Measurements from ENCODE around the gene FAM50A. TPM values are rescaled to one million over a fixed set of nuclear protein-coding genes. Genes with fewer than 3 reads are reported as not detected.

FAM50A gene
- total and polyA plus RNA-seq, 4 donors, result 10.9 to 25.1 (median 14.0) TPM

GRCh38 chrX:154440623-154441357, 3.2 kb upstream of the FAM50A start:
- DNase-seq (ENCODE audit: low spot score), result no peak
- TF ChIP-seq HNF4A (conservative IDR thresholded peaks at IDR 0.05) (no peak), RAD21 (IDR thresholded peaks at IDR 0.05) (no peak), RXRA (IDR thresholded peaks at IDR 0.05) (no peak), YY1 (IDR thresholded peaks at IDR 0.05) (no peak), JUND (IDR thresholded peaks at IDR 0.05) (no peak), EGR1 (IDR thresholded peaks at IDR 0.05; ENCODE audit: low read depth in 2 of 2) (no peak)
- no peak overlapping the region for H3K27ac ChIP-seq (ENCODE audit: low read depth in 1 of 2, low read length in 2 of 2)
- H3K4me1 ChIP-seq (ENCODE audit: control insufficient read depth in 4 of 4, insufficient read depth in 4 of 4, low read length in 3 of 4), result peaks cover 14 to 30% (median 22%) of the 10 kb centered on the region in 4 donors
- H3K9ac ChIP-seq (ENCODE audit: low read depth in 1 of 2, low read length in 2 of 2), result no peak overlapping the region
- H3K4me3 ChIP-seq (ENCODE audit: low read depth in 1 of 3, low read length in 3 of 3), result no peak overlapping the region
- H3K27me3 ChIP-seq (ENCODE audit: control insufficient read depth in 4 of 4, insufficient read depth in 4 of 4, low read length in 3 of 4), result no peaks in the 10 kb centered on the region
- WGBS, result 92% methylated on average over 17 of the region's 17 CpGs
- no peaks in the 10 kb centered on the region for H3K9me3 ChIP-seq (ENCODE audit: control insufficient read depth in 4 of 4, low read length in 3 of 4)
- H3K36me3 ChIP-seq (ENCODE audit: control insufficient read depth in 4 of 4, insufficient read depth in 3 of 4, low read depth in 1 of 4, low read length in 3 of 4), result peaks cover 0 to 7% (median 2%) of the 10 kb centered on the region in 4 donors

- H3K9ac ChIP-seq (ENCODE audit: low read depth in 1 of 2, low read length in 2 of 2), result no peak overlapping the region
- DNase-seq (ENCODE audit: low spot score), result no peak
- H3K9me3 ChIP-seq (ENCODE audit: control insufficient read depth in 4 of 4, low read length in 3 of 4), result no peaks in the 10 kb centered on the region
- no peak overlapping the region for H3K27ac ChIP-seq (ENCODE audit: low read depth in 1 of 2, low read length in 2 of 2)
- peaks cover 14 to 30% (median 22%) of the 10 kb centered on the region in 4 donors for H3K4me1 ChIP-seq (ENCODE audit: control insufficient read depth in 4 of 4, insufficient read depth in 4 of 4, low read length in 3 of 4)
- TF ChIP-seq ZBTB33 (IDR thresholded peaks at IDR 0.05) (no peak), FOXA2 (IDR thresholded peaks at IDR 0.05) (no peak), CTCF (IDR thresholded peaks at IDR 0.05; ENCODE audit: low read depth, low read length, missing input control) (no peak), EGR1 (IDR thresholded peaks at IDR 0.05; ENCODE audit: low read depth in 2 of 2) (no peak), FOXA1 (IDR thresholded peaks at IDR 0.05) (no peak), SP1 (IDR thresholded peaks at IDR 0.05) (no peak), RXRA (IDR thresholded peaks at IDR 0.05) (no peak), MAX (IDR thresholded peaks at IDR 0.05) (no peak), NR2F2 (IDR thresholded peaks at IDR 0.05) (no peak), HNF4A (conservative IDR thresholded peaks at IDR 0.05) (no peak), YY1 (IDR thresholded peaks at IDR 0.05) (no peak), HNF4G (IDR thresholded peaks at IDR 0.05) (no peak), RAD21 (IDR thresholded peaks at IDR 0.05) (no peak), REST (IDR thresholded peaks at IDR 0.05) (no peak), GABPA (IDR thresholded peaks at IDR 0.05 in 1 of 2, conservative IDR thresholded peaks at IDR 0.05 in 1 of 2) (no peak)
- no peak overlapping the region for H3K4me3 ChIP-seq (ENCODE audit: low read depth in 1 of 3, low read length in 3 of 3)
- 91% methylated on average over 11 of the region's 11 CpGs for WGBS
- H3K36me3 ChIP-seq (ENCODE audit: control insufficient read depth in 4 of 4, insufficient read depth in 3 of 4, low read depth in 1 of 4, low read length in 3 of 4), result peaks cover 0 to 7% (median 2%) of the 10 kb centered on the region in 4 donors
- H3K27me3 ChIP-seq (ENCODE audit: control insufficient read depth in 4 of 4, insufficient read depth in 4 of 4, low read length in 3 of 4), result no peaks in the 10 kb centered on the region
Measured at GRCh38 chrX:154441564-154441963, 2.4 kb upstream of the FAM50A start.

Data from liver (tissue), 9 donors.